Activated CD4-positive, alpha-beta T cell treated with anti-CD3 and anti-CD28 coated beads, Interleukin-2, amount 50 U/mL, for 24 hours (primary cell): ENCODE data around the gene KCNMA1.

ENCODE experiments used
- DNase-seq, 2 donors: peaks; one replicate each; pipeline ENCODE4 v3.0.0-alpha.2; 2020; ENCODE audit warnings: low read depth in 1 of 2, low spot score in 1 of 2

The KCNMA1 gene

GRCh38 chr10:77031531-77032187 lies 605.9 kb downstream of the KCNMA1 start:
- DNase-seq = no peak

DNA sequence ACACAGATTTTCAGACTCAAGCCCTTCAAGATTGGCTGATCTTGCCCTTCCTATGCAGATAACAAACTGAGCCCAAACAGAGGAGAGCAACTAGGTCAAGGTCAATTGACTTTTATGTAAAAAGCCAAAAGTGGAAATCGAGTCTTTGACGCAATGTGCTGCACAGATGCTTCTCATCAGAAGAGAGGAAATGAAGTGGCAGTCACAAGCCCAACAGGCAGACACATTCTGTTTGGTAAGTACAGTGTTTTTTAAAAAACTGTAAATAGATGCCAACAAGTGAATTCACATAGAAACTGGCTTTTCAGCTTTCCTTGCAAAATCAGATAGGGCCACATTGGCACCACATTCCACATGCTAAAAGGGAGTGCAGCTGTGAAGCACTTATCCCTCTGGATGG lies 606.6 kb downstream of the KCNMA1 start:
- no peak for DNase-seq

DNA sequence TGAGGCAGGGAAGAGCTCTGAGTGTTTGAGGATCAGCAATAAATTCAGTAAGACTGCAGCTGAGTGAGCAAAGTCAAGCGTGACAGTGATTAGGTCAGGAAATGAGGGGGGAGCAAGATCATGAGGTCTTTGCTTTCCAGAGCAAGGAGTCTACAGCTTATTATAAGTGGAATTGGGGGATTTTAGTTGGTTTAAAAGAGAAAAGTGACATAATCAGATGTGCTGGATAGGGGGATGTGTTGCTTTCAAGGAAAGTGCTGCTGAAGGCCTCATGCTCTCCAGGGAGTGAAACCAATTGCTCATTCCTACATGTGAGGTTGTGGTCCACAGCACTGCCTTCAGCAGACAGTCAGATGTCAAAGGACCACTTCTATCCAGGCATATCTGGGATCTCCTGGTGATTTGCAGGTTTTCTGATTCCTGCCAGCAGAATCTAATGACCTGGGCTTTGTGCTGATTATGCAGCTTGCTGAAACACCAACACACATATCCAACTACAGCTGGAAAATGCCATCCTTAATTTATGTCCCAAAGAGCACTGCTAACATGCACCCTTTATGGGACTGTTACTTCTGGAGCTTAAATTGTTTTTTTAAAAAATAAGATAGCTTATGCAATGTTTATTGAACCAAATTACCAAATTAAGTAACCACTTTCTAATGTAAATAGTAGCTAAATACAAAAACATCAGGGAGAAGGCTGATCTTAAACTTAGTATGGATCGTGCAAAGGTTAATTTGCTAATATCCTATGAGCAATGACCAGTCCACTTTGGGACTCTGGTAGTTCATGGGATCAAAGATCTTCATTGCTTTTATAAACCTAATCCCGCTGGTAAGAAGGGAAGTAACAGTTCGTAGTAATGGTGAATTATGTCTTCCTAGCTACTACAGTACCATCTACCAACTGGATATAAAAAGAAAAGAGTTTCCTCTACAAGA lies 607.6 kb downstream of the KCNMA1 start:
- DNase-seq = no peak

GRCh38 chr10:77028042-77028441 lies 609.6 kb downstream of the KCNMA1 start:
- DNase-seq = no peak

- DNase-seq = no peak
These were observed 610.0 kb downstream of the KCNMA1 start for GRCh38 chr10:77027576-77027975.

DNA sequence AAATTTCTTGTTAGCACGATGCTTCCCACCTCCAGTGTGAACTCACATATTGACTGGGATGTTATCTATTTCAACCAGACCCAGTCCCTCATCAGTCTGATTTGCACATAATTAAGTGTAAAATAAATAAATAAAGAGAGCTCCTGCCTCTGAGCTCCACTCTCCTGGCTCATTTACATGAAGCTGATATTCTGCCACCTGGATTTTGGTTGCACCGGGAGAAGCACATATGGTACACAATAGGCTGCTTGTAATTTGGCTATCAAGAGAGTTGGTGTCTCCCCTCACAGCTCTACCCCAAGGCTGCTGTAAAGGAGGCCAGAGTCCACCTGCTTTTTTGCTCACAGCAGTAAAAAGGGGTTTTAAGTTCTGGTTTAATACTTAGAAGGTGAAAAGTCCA lies 610.5 kb downstream of the KCNMA1 start:
- no peak for DNase-seq

GRCh38 chr10:77026148-77026547 lies 611.5 kb downstream of the KCNMA1 start:
- no peak for DNase-seq

DNA sequence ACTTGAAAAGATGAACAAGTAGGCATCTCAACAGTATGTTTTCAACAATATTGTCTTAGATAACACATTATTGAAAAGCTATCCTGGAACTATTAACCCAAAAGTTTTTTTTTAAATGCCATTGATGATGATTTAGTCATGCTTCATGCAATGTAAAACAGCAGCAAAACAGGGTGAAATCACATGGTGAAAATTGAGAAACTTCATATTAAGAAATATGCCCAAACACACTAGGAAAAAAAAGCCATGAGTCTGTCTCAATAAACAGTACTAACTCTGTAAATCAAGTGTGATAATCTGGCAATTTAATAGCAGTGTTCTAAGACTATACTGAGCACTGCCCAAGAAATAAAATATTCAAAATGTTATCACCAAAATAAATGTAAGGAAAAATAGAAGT lies 613.1 kb downstream of the KCNMA1 start:
- no peak for DNase-seq

GRCh38 chr10:77023396-77023795 lies 614.2 kb downstream of the KCNMA1 start:
- DNase-seq = no peak

- DNase-seq = no peak
These were observed 614.9 kb downstream of the KCNMA1 start for GRCh38 chr10:77022671-77023070.

DNA sequence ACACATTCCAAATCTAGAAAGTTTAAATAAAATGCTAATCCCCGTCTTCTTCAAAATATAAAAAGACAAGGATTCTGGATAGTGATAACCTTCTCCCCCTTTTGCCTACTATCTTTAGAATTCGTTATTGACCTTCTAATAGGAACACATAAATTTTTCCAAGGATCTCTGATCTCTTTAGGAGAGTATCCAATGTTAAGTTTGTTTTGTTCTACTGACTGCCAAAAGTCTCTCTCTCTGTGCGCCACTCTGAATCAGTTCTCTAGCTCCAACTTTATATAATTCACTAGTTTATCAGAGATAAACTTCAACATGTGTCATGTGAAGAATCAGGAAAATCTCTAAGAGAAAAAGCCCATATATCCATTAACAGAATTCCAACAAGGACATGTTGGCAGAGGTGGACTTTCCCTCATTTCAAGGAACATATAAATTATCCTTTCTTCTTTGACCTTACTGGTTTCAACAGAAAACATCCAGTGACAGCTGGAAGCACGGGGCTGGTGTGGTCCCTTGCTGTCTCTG lies 615.6 kb downstream of the KCNMA1 start:
- no peak for DNase-seq

DNA sequence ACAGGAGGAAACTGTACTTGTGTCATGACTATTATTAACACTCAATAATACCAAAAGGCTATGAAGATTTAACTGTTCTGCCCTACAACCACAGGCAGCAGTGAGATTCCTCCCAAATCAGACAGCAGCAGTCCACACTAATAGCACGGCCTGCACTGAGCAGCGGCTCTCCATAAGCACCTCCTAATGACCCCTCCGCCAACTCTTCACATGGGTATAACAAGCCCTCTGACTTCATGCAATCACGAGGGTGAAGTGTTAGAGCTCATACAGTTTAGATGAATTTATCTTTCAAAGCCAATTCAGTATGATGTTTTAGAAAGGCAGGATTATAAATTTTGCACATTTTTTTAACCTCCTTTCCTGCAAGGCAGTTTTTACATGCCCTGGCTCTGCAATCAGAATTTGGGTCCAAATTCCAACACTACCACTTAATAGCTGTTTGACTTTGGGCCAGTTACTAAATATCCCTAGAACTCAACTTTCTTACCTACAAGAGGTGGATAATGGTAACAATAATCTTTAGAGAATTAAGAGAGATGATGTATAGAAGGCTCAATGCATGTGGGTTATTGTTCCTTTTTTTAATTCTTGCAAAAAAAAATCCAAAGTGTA lies 617.1 kb downstream of the KCNMA1 start:
- DNase-seq = no peak

GRCh38 chr10:77016855-77017254 lies 620.8 kb downstream of the KCNMA1 start:
- no peak for DNase-seq

- DNase-seq = no peak
These were observed 621.3 kb downstream of the KCNMA1 start for GRCh38 chr10:77016278-77016815.

DNA sequence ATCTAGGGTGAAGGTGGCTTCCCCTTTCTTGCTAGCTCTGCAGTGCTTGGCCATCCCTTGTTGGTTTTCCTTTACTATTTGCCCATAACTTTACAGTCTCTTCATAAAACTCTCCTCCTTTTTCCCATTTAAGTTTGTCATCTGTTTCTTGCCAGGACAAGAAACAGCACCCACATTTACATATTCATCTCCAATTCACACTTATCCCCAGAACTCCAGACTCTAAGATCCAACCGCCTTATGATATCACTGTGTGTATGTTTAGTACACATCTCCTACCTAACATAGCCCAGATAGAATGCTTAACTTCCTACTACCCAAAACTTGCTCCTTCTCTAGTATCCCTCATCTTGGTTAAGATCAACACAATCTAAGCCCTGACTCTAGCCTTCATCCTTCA lies 622.2 kb downstream of the KCNMA1 start:
- DNase-seq = no peak

DNA sequence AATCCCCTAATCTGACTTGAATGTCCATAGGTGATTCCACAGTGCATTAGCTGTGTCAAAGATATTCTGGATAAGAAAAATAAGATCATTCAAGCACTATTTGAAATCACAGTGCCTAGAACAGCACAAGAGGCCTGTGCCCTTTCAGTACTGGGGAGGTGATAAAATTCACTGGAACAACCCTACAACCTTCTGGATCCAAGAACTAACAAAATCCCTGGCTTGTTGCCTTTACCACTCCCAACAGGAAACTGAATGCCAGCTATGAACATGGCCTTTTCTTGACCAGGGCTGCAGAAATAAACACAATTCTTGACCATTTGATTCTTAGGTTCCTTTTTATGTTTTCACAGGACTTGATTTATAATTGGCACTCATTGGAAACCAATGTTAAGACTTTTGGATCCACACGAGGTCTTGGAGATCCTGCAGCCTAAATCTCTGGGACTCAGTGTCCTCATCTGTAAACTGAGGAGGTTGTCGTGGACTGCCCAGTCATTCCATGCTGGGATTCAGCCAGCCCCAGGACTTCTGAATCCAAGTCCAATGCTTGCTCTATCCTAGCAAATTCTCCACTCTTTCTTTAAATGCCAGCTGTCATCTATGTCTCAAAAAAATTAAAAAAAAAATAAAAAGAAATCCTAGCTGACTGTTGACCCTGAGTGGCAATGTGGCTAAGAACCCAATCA lies 624.7 kb downstream of the KCNMA1 start:
- DNase-seq = no peak

DNA sequence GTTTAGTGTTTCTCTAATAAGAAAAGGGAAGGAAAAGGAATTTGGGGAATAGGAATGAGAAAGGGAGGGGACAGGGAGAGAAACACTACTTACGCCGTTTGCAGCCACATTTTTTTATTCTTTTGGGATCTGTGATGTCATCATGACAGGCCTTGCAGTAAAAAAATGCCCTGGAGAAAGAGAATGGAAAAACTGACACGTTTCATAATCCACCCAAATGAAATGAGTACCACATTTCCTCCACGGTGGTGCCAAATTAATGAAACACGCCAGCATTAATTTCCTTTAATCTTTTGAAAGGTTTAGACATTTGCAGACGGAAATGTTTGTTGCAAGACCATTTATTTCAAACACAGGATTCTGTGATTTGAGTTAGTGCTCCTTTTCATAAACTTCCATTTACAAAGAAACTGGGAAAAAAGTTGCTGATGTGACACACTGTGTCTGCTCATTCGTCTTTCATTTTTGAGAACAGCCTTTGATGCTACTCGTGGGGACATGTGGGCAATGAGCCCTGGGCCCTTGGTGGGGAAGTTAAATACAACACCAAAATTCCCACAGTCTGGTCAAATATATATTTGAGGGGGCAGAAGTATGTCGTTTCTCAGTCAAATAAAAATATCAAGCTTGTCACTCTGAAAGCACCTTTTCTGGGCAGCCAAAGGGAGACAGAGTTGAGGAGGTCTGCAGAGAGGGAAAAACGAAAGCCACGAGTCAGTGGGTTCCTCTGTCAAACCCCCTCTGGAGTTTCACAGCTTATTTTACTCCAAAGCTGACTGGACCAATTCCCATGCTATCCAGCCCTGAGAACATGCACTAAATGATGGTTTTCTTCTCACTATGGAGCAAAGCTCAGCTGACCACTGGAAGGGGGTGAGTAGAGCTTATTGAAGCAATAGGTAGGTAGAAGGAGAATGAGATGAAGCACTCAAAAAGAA lies 625.5 kb downstream of the KCNMA1 start:
- DNase-seq = no peak

DNA sequence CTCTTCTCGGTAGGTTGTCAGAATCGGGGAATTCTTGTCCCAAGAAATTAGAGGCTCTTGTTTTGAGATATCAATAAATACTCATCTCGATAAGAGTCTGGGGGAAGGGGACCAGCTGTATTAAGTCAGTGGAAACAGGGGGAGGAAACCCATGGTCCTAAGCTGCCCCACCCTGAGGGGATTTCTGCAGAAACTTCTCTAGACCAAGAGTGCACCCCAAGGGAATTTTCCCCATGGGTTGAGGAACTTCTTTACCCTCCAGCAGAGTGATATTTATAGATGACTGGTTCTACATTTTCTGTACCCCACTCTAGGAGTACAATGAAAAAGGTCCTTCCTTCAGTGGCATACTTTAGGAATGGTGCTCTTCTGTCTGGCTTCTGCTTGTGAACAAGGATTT lies 627.2 kb downstream of the KCNMA1 start:
- DNase-seq = no peak

- no peak for DNase-seq
These were observed 629.8 kb downstream of the KCNMA1 start for GRCh38 chr10:77007834-77008233.
